ENCODE data around the gene ARHGEF19.

The ARHGEF19 gene

DNA sequence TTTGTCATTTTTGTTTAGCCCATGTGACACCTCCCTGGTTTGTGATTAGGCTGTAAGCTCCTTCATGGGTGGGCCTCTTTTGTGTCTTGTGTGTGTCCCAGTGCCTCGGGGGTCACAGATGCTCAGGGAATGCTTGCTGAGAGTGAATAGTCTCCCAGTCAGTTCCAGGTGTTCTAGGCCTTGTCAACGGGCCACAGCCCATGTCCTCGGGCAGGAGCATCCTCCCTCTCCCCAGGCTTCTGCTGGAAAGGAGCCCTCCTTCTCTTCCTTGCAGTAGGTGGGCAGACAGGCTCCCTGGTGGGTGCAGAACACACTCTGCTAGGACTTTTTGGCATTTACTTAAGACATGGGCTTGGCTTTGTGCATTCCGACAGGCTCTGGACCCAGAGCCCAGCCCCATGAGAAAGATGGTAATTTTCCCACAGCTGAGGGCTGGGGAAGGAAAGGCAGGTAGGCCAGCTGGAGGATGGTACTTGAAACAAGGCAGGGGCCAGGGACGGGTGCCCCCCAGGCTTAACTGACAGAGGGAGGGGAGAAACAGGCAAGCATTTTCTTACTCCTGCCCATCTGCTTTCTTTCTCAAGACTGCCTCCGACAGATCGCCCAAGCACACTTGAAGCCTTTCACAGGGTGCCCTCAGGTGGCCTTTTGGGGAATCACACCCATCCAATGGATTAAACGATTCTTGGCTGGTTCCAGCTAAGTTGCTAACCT, 31.6 kb upstream of the ARHGEF19 start:
- Histone ChIP-seq H3K27ac (ENCODE audit: low read length) (peak overlapping the region; percentile 41), H3K9ac (ENCODE audit: low read length in 2 of 2) (peak overlapping the region in 1 of 2 donors; percentile 58), H3K36me3 (ENCODE audit: control insufficient read depth in 2 of 2, insufficient read depth in 2 of 2, low read length in 2 of 2) (peaks cover 6 to 8% of the 10 kb centered on the region in 2 donors), H3K4me1 (ENCODE audit: control insufficient read depth, insufficient read depth, low read length) (peaks cover 30% of the 10 kb centered on the region), H3K4me3 (ENCODE audit: low read length in 2 of 2) (peak overlapping the region in 1 of 2 donors; percentile 52), H3K9me3 (ENCODE audit: control insufficient read depth in 2 of 2, low read length in 2 of 2) (no peaks in the 10 kb centered on the region), H3K27me3 (ENCODE audit: control insufficient read depth in 1 of 2, insufficient read depth in 2 of 2, low read length in 2 of 2) (no peaks in the 10 kb centered on the region)

DNA sequence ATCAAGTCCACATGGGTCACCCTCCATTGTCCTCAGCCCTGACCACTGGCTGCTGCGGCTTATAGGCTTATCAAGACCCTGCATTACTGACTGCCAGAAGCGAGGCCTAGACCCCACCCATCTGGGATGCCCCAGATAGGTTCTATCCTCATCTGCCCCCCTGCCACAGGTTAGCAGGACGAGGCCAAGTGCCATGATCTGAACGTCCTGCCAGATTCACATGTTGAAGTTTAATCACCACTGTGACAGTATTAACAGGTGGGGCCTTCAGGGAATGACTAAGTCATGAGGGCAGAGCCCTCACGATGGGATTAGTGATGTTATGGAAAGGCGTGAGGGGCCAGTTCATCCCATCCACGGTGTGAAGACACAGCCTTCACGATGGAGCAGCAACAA, 30.8 kb upstream of the ARHGEF19 start:
- Histone ChIP-seq H3K9ac (ENCODE audit: low read length in 2 of 2) (peak overlapping the region in 1 of 2 donors; percentile 13), H3K4me1 (ENCODE audit: control insufficient read depth, insufficient read depth, low read length) (peaks cover 21% of the 10 kb centered on the region), H3K36me3 (ENCODE audit: control insufficient read depth in 2 of 2, insufficient read depth in 2 of 2, low read length in 2 of 2) (peaks cover 6 to 8% of the 10 kb centered on the region in 2 donors), H3K27me3 (ENCODE audit: control insufficient read depth in 1 of 2, insufficient read depth in 2 of 2, low read length in 2 of 2) (no peaks in the 10 kb centered on the region), H3K4me3 (ENCODE audit: low read length in 2 of 2) (no peak overlapping the region), H3K9me3 (ENCODE audit: control insufficient read depth in 2 of 2, low read length in 2 of 2) (no peaks in the 10 kb centered on the region), H3K27ac (ENCODE audit: low read length) (no peak overlapping the region)

DNA sequence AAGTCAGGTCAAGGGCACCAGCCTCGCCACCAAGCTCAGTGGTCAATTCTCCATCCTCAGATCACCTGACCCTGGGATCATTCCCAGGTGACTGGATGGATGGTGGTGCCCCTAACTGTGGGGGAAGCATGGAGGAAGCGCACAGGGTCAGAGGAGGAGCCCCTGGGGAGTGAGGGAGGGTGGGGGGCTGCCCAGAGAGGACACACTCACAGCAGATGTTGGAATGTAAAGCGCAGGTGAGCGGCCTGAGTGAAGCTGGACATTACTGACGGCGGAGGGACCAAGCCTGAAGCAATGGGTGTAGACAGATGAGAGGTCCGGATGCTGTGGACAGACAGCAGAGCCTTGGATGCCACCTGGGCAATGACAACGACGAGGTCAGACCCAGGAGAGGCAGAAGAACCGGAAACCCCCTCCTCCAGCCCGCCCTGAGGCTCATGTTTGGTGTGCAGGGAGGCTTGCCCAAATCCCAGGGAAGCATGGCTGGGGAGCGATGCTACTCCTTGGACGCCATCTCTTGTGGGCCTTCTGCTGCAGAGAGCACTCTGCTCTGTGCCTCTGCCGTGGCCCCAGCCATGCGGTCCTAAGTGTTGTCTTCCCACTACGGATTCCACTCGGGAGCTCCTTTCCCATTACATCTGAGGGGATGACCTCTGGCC, 30.2 kb upstream of the ARHGEF19 start:
- Histone ChIP-seq H3K27me3 (ENCODE audit: control insufficient read depth in 1 of 2, insufficient read depth in 2 of 2, low read length in 2 of 2) (no peaks in the 10 kb centered on the region), H3K9ac (ENCODE audit: low read length in 2 of 2) (peak overlapping the region in 1 of 2 donors; percentile 13), H3K9me3 (ENCODE audit: control insufficient read depth in 2 of 2, low read length in 2 of 2) (no peaks in the 10 kb centered on the region), H3K4me1 (ENCODE audit: control insufficient read depth, insufficient read depth, low read length) (peaks cover 18% of the 10 kb centered on the region), H3K27ac (ENCODE audit: low read length) (no peak overlapping the region), H3K36me3 (ENCODE audit: control insufficient read depth in 2 of 2, insufficient read depth in 2 of 2, low read length in 2 of 2) (peaks cover 6 to 8% of the 10 kb centered on the region in 2 donors), H3K4me3 (ENCODE audit: low read length in 2 of 2) (no peak overlapping the region)

DNA sequence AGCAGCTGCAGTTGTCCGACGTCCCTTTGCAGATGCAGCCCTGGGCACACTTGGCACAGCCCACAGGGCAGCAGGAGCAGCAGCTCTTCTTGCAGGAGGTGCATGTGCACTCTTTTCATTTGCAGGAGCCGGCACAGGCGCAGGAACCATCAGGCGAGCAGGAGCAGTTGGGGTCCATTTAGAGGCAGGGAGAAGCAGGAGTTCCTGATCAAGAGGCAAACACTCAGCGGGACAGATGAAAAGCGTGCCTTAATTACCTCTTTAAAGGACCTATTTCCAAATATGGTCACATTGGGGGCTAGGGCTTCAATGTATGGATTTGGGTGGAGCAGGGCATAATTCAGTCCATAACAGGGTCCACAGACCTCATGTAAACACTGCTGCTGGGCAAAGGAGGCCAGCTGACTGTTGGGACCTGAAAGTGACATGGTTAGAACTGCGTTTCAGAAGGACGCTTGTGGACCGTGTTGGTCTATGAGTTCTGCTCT, 28.8 kb upstream of the ARHGEF19 start:
- Histone ChIP-seq H3K4me3 (ENCODE audit: low read length in 2 of 2) (no peak overlapping the region), H3K27ac (ENCODE audit: low read length) (no peak overlapping the region), H3K9ac (ENCODE audit: low read length in 2 of 2) (no peak overlapping the region), H3K27me3 (ENCODE audit: control insufficient read depth in 1 of 2, insufficient read depth in 2 of 2, low read length in 2 of 2) (no peaks in the 10 kb centered on the region), H3K9me3 (ENCODE audit: control insufficient read depth in 2 of 2, low read length in 2 of 2) (no peaks in the 10 kb centered on the region), H3K4me1 (ENCODE audit: control insufficient read depth, insufficient read depth, low read length) (peaks cover 23% of the 10 kb centered on the region), H3K36me3 (ENCODE audit: control insufficient read depth in 2 of 2, insufficient read depth in 2 of 2, low read length in 2 of 2) (peaks cover 0 to 4% of the 10 kb centered on the region in 2 donors)

DNA sequence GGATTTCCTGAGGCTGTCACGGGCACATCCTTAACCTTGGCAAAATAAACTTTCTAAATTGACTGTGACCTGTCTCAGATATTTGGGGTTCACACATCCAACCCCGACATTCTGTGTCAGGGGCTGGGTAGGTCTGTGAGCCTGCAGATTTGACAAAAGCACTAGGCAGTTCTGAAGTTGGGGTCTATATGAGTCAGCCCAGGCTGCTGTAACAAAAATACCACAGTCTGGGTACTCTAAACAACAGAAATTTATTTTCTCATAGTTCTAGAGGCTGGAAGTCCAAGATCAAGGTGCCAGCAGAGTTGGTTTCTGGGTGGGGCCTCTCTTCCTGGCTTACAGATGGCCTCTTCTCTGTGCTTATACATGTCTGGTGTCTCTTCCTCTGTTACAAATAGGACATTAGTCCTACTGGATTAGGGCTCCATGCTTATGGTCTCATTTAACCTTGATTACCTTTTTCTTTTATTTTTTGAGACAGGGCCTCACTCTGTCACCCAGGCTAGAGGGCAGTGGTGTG, 27.6 kb upstream of the ARHGEF19 start:
- Histone ChIP-seq H3K4me3 (ENCODE audit: low read length in 2 of 2) (no peak overlapping the region), H3K9ac (ENCODE audit: low read length in 2 of 2) (no peak overlapping the region), H3K9me3 (ENCODE audit: control insufficient read depth in 2 of 2, low read length in 2 of 2) (no peaks in the 10 kb centered on the region), H3K27ac (ENCODE audit: low read length) (no peak overlapping the region), H3K27me3 (ENCODE audit: control insufficient read depth in 1 of 2, insufficient read depth in 2 of 2, low read length in 2 of 2) (no peaks in the 10 kb centered on the region), H3K36me3 (ENCODE audit: control insufficient read depth in 2 of 2, insufficient read depth in 2 of 2, low read length in 2 of 2) (no peaks in the 10 kb centered on the region), H3K4me1 (ENCODE audit: control insufficient read depth, insufficient read depth, low read length) (peaks cover 27% of the 10 kb centered on the region)

DNA sequence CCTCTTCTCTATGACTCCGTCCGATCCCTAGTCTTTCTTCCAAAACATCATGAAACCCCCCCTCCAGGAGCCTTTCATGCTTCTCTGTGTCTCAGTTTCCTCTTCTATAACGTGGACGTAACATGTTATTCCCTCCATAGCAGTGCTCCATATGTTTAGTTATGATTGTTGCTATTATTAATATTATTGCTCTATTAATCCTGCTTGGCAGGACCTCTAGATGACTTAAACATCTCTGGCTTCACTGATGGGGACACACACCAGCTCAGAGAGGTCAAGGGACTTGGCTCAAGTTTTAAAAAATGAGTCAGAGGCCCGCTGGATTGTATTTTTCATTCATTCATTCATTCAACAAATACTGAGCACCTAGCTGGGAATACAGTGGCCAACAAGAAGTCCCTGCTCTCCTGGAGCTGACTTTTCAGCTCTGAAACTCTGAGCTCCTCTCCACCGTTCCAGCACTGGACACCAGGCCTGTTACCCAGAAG, 24.9 kb upstream of the ARHGEF19 start:
- Histone ChIP-seq H3K4me3 (ENCODE audit: low read length in 2 of 2) (peak overlapping the region; percentile 37 to 90), H3K27ac (ENCODE audit: low read length) (peak overlapping the region; percentile 82), H3K36me3 (ENCODE audit: control insufficient read depth in 2 of 2, insufficient read depth in 2 of 2, low read length in 2 of 2) (no peaks in the 10 kb centered on the region), H3K4me1 (ENCODE audit: control insufficient read depth, insufficient read depth, low read length) (peaks cover 19% of the 10 kb centered on the region), H3K9me3 (ENCODE audit: control insufficient read depth in 2 of 2, low read length in 2 of 2) (no peaks in the 10 kb centered on the region), H3K9ac (ENCODE audit: low read length in 2 of 2) (peak overlapping the region; percentile 58 to 90), H3K27me3 (ENCODE audit: control insufficient read depth in 1 of 2, insufficient read depth in 2 of 2, low read length in 2 of 2) (no peaks in the 10 kb centered on the region)

DNA sequence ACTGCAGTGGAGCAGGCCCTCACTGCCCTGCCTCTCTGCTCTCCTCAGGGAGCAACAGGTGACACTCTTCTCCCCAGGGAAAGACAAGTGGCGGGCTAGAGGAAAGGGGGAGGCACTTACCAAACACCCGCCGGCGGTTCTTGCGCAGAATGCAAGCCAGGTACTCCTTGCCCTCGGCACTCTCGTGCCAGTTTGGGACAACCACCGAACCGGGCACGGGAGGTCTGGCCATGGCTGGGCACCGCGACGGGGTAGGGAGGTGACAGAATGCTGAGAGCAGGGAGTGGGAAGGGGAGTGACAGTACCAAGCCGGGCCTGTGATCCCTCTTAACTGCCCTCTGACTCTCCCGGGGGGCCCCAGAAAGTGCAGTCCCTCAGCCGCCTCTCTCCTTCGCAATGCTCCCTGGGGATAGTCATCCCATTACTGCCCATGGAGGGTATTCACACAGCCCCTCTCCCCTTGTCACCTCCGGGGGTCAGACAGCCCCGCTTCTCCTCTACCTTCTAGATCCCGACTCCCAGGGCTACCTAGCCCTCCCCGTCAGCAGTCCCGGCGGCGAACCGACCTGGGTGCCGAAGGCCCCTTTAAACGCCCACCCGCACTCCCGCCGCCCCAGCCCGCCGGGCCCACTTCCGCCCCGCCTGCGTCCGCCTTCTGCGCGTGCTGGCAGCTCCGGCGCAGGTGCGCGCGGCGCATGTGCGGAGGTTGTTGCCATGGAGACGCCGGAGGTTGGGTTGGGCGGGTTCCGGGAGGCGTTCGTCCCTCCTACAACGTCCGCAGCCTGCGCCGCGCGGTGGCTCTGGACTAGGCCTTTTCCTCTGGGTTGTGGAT, 24.3 kb upstream of the ARHGEF19 start, which contains the start of gene CPLANE2:
Gene CPLANE2, minus strand, starts transcription at position 673 of the 832 bp plus-strand sequence. Its CDS starts 441 bp downstream, at position 232.
- Histone ChIP-seq H3K4me3 (ENCODE audit: low read length in 2 of 2) (peak within 1 kb of the TSS; percentile 81 to 90), H3K9me3 (ENCODE audit: control insufficient read depth in 2 of 2, low read length in 2 of 2) (no peaks in the 10 kb centered on the region), H3K27ac (ENCODE audit: low read length) (peak within 1 kb of the TSS; percentile 82), H3K4me1 (ENCODE audit: control insufficient read depth, insufficient read depth, low read length) (peaks cover 19% of the 10 kb centered on the region), H3K36me3 (ENCODE audit: control insufficient read depth in 2 of 2, insufficient read depth in 2 of 2, low read length in 2 of 2) (no peaks in the 10 kb centered on the region), H3K27me3 (ENCODE audit: control insufficient read depth in 1 of 2, insufficient read depth in 2 of 2, low read length in 2 of 2) (no peaks in the 10 kb centered on the region), H3K9ac (ENCODE audit: low read length in 2 of 2) (peak within 1 kb of the TSS; percentile 90)

DNA sequence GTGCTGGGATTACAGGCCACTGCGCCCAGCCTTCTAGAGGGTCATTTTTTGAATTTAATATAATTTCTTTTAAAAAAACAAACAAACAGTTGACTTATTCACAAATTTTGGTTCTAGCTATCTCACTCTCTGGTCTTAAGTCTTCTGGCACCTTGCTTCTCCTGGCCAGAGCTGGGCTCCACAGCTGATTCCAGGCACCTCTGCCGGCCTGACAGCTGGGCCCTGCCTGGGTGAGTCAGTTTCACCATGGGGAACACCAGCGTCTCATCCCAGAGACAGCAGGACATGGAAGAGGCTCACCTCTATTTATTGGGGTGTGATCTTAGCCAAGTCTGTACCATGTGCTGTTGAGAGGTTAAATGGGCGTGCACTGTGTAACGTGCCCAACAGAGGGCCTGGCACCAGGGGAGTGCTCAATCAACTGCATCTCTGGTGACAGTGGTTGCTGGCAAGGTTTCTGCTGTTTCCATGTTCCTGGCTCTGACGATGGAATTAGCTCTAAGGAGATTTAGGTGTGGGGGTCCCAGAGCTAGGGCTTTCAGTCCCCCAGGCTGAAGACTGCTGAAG, 23.6 kb upstream of the ARHGEF19 start:
- Histone ChIP-seq H3K27me3 (ENCODE audit: control insufficient read depth in 1 of 2, insufficient read depth in 2 of 2, low read length in 2 of 2) (no peaks in the 10 kb centered on the region), H3K27ac (ENCODE audit: low read length) (peak overlapping the region; percentile 82), H3K36me3 (ENCODE audit: control insufficient read depth in 2 of 2, insufficient read depth in 2 of 2, low read length in 2 of 2) (no peaks in the 10 kb centered on the region), H3K9ac (ENCODE audit: low read length in 2 of 2) (peak overlapping the region; percentile 89 to 90), H3K9me3 (ENCODE audit: control insufficient read depth in 2 of 2, low read length in 2 of 2) (no peaks in the 10 kb centered on the region), H3K4me3 (ENCODE audit: low read length in 2 of 2) (peak overlapping the region; percentile 81 to 90), H3K4me1 (ENCODE audit: control insufficient read depth, insufficient read depth, low read length) (peaks cover 19% of the 10 kb centered on the region)

DNA sequence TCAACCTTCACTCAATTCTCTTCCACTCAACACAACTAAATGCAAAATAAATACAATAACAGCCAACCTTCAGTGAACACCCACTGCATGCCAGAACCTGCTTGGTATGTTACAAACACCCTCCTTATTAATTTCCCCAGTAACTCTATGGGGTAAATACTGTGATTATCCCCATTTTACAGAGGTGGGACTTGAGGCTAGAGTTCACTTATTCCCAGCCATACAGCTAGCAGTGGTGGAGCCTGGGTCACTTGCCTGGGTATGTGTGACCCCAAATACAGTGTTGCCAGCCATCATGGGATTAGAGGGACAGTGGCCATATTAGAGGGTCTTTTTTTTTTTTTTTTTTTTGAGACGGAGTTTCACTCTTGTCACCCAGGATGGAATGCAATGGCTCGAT, 22.9 kb upstream of the ARHGEF19 start:
- no peak overlapping the region for H3K27ac ChIP-seq (ENCODE audit: low read length)
- H3K9me3 ChIP-seq (ENCODE audit: control insufficient read depth in 2 of 2, low read length in 2 of 2) = no peaks in the 10 kb centered on the region
- H3K36me3 ChIP-seq (ENCODE audit: control insufficient read depth in 2 of 2, insufficient read depth in 2 of 2, low read length in 2 of 2) = no peaks in the 10 kb centered on the region
- no peaks in the 10 kb centered on the region for H3K27me3 ChIP-seq (ENCODE audit: control insufficient read depth in 1 of 2, insufficient read depth in 2 of 2, low read length in 2 of 2)
- no peak overlapping the region for H3K9ac ChIP-seq (ENCODE audit: low read length in 2 of 2)
- H3K4me1 ChIP-seq (ENCODE audit: control insufficient read depth, insufficient read depth, low read length) = peaks cover 19% of the 10 kb centered on the region
- H3K4me3 ChIP-seq (ENCODE audit: low read length in 2 of 2) = no peak overlapping the region

DNA sequence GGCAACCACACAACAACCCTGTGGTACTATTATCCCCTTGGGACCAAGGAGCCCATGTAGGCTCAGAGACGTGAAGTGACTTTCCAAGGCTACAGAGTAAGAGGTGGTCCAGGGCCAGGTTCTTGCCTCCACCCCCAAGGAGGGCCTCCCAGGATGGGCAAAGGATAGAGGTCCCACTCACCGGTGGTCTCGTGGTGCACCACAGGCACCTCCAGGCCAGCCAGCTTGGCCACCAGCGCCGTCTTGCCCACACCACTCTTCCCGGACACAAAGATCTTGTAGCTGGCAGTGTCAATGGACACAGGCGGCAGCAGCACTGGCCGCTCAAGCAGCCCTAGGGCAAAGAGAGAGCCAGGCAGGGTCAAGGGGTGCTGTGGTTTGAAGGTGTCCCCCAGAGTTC, 21.0 kb upstream of the ARHGEF19 start:
- Histone ChIP-seq H3K4me1 (ENCODE audit: control insufficient read depth, insufficient read depth, low read length) (peaks cover 19% of the 10 kb centered on the region), H3K9me3 (ENCODE audit: control insufficient read depth in 2 of 2, low read length in 2 of 2) (no peaks in the 10 kb centered on the region), H3K9ac (ENCODE audit: low read length in 2 of 2) (no peak overlapping the region), H3K27ac (ENCODE audit: low read length) (no peak overlapping the region), H3K4me3 (ENCODE audit: low read length in 2 of 2) (no peak overlapping the region), H3K36me3 (ENCODE audit: control insufficient read depth in 2 of 2, insufficient read depth in 2 of 2, low read length in 2 of 2) (no peaks in the 10 kb centered on the region), H3K27me3 (ENCODE audit: control insufficient read depth in 1 of 2, insufficient read depth in 2 of 2, low read length in 2 of 2) (peaks cover 0 to 2% of the 10 kb centered on the region in 2 donors)

Measured in stomach smooth muscle (tissue), 2 donors.